PC-3 (cell line): ENCODE results near the gene DYSF.

Experiments
- EZH2 ChIP-seq: fragments of 300-600 bp; sonication (generic); IDR thresholded peaks from one replicate; pipeline ENCODE4 v1.6.1; 2017; ENCODE audit warnings: antibody characterized with exemption, mild to moderate bottlenecking, low read length; ENCODE audit not compliant: unreplicated experiment
- TF ChIP-seq, protein P1 (sequence below): fragments of 300-600 bp; sonication (generic); conservative IDR thresholded peaks from 2 replicates; pipeline ENCODE4 v1.5.1; 2017; ENCODE audit warnings: antibody characterized with exemption, low read depth, mild to moderate bottlenecking, low read length

GRCh38 chr2:71428472-71429383 is 24.6 kb upstream of the DYSF start:
- TF ChIP-seq, protein P1, sequence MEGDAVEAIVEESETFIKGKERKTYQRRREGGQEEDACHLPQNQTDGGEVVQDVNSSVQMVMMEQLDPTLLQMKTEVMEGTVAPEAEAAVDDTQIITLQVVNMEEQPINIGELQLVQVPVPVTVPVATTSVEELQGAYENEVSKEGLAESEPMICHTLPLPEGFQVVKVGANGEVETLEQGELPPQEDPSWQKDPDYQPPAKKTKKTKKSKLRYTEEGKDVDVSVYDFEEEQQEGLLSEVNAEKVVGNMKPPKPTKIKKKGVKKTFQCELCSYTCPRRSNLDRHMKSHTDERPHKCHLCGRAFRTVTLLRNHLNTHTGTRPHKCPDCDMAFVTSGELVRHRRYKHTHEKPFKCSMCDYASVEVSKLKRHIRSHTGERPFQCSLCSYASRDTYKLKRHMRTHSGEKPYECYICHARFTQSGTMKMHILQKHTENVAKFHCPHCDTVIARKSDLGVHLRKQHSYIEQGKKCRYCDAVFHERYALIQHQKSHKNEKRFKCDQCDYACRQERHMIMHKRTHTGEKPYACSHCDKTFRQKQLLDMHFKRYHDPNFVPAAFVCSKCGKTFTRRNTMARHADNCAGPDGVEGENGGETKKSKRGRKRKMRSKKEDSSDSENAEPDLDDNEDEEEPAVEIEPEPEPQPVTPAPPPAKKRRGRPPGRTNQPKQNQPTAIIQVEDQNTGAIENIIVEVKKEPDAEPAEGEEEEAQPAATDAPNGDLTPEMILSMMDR: no peak
- no peak for TF ChIP-seq EZH2
